GM12874 (cell line): ENCODE measurements around the gene SHISA9.

Experiments
- CTCF ChIP-seq: IDR thresholded peaks from 2 replicates; pipeline ENCODE4 v1.5.1; 2011; ENCODE audit warnings: low read depth, mild to moderate bottlenecking, control low read depth, low read length, moderate library complexity; ENCODE audit not compliant: insufficient read depth

The SHISA9 gene

GRCh38 chr16:12976496-12976895 is 75.1 kb downstream of the SHISA9 start:
- no peak for TF ChIP-seq CTCF

DNA sequence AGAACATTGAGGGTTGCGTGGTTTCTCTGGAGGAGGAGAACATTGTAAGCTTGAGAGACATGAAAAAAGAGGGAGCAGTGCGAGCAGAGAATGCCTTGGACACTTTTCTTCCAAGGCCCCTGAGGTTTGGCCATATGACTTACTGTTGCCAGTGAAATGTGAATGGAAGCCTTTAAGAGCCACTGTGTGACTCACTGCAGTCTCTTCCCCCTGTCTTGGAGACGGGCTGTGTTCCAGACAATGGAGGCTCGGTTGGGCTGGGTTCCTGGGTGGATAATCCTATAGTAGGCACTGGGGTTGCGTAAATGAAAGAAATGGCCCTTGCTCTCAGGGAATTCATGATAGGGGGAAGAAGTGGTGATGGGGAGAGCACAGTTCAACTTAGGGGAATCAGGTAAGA is 75.5 kb downstream of the SHISA9 start:
- no peak for TF ChIP-seq CTCF

- TF ChIP-seq CTCF, result no peak
Measured at GRCh38 chr16:12985516-12985915, 84.1 kb downstream of the SHISA9 start.

DNA sequence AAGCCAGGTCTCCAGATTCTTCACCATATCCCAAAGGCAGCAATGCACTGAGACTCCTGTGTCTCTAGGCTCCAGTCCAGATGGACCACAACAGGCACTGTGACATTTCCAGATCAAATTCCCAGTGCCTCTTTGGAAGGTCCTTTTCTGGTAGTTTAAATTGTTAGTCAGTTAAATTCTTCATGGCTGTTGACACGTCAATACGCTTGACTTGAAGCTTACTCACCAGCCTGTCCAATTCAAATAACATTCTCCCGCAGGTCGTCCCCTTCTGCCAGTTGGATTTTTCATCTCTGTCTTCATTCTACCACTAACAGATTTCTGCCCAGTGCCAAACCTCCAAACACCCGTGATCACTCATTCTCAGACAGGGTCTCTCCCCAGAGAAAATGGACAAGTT is 86.7 kb downstream of the SHISA9 start:
- no peak for TF ChIP-seq CTCF

- TF ChIP-seq CTCF, result no peak
Measured at GRCh38 chr16:12992066-12992465, 90.7 kb downstream of the SHISA9 start.

- no peak for TF ChIP-seq CTCF
Measured at GRCh38 chr16:12994402-12994801, 93.0 kb downstream of the SHISA9 start.

- no peak for TF ChIP-seq CTCF
Measured at GRCh38 chr16:12995721-12996372, 94.4 kb downstream of the SHISA9 start.
